Right atrium auricular region (tissue), 2 donors: ENCODE measurements around the gene IER2. TPM values are rescaled to one million over a fixed set of nuclear protein-coding genes. Genes with fewer than 3 reads are reported as not detected.

Experiments used
- DNase-seq: peaks from one replicate; pipeline ENCODE4 v3.0.0-alpha.2; 2019; ENCODE audit warnings: low spot score
- H3K27ac ChIP-seq, 2 donors: fragments of 200-600 bp; sonication (generic); 1 replicate in 1 of 2; 2 replicates in 1 of 2; pipeline ENCODE4 v1.5.1; 2016 to 2019
- H3K27me3 ChIP-seq, 2 donors: fragments of 200-600 bp; sonication (generic); one replicate each; pipeline versions ENCODE4 v1.5.1 to v1.6.0; 2017 to 2019
- H3K36me3 ChIP-seq: fragments of 200-600 bp; sonication (generic); one replicate; pipeline ENCODE4 v1.5.1; 2016
- H3K4me1 ChIP-seq, 2 donors: fragments of 200-600 bp; sonication (generic); one replicate each; pipeline versions ENCODE4 v1.5.1 to v1.6.0; 2017 to 2019
- H3K4me3 ChIP-seq, 2 donors: fragments of 200-600 bp; sonication (generic); 1 replicate in 1 of 2; 2 replicates in 1 of 2; pipeline ENCODE4 v1.5.1; 2017 to 2019; ENCODE audit warnings: mild to moderate bottlenecking in 1 of 2, moderate library complexity in 1 of 2
- H3K9me3 ChIP-seq, 2 donors: fragments of 200-600 bp; sonication (generic); one replicate each; pipeline ENCODE4 v1.5.1; 2019
- total RNA-seq, 2 donors: library from RNA; depleted of rRNA; stranded (reverse); fragments of >200 nt; gene quantifications; one replicate each; pipeline ENCODE4 v1.1.0, GENCODE V29; 2016
- TF ChIP-seq, protein P1 (sequence below), 2 donors: fragments of 200-600 bp; sonication (generic); IDR thresholded peaks; one replicate each; pipeline ENCODE4 v1.5.1; 2019; ENCODE audit warnings: antibody characterized with exemption in 2 of 2

The IER2 gene
- total RNA-seq, 2 donors from 2014 or later, result 35.4 to 139 TPM

DNA sequence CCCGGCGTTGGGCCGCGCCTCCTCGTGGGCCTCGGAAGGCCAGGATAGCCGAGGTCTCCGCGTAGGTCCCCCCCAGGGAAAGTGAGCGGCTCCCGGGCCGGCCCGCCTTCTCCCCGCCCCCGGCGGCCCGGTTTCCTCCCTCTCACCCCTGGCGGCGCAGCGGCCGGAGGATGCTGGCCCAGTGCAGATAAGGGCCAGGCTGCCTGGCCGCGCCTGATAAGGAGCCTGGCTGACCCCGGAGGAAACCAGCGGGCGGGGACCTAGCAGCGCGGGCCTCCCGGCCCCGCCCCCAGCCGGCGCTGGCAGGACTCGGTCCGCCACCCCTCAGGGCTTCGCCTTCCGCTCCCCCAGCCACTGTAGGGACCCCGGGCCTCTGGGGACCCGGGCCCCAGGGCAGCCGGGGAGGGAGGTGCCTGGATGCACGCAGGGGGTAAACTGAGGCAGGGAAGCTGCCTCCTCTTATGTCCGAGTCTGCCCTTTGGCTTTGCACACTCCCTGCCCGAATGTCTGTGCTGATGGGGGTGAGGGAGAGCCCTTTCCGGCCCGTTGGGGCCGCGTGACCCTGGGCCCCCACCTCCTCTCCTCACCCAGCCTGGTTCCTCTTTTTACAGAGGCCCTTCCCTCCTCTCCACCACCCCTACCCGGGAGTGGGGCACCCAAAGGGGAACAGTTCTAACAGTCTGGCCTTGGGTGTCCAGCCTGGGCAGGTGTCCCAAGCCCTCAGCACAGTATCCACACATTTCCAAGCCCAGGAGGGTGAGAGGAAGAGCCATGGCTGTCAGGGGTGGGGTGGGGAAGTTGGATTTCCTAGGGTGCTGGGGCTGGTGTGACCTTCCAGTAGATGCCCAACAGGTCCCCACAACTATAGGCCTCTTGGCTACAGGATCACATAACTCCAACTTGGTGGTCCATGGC, 47.3 kb upstream of the IER2 start, which contains the start of gene LYL1:
TSS of gene LYL1 (minus strand) at position 193 of the 915 bp plus-strand sequence. CDS start 1,687 bp downstream, outside the sequence.
- Histone ChIP-seq H3K27ac (peak within 1 kb of the TSS; percentile 84 to 88), H3K36me3 (no peaks in the 10 kb centered on the region), H3K9me3 (no peaks in the 10 kb centered on the region), H3K4me3 (peak within 1 kb of the TSS; percentile 37 to 48), H3K27me3 (no peaks in the 10 kb centered on the region), H3K4me1 (peaks cover 0 to 68% of the 10 kb centered on the region in 2 donors)
- DNase-seq, result peak; percentile 87
- TF ChIP-seq, protein P1, sequence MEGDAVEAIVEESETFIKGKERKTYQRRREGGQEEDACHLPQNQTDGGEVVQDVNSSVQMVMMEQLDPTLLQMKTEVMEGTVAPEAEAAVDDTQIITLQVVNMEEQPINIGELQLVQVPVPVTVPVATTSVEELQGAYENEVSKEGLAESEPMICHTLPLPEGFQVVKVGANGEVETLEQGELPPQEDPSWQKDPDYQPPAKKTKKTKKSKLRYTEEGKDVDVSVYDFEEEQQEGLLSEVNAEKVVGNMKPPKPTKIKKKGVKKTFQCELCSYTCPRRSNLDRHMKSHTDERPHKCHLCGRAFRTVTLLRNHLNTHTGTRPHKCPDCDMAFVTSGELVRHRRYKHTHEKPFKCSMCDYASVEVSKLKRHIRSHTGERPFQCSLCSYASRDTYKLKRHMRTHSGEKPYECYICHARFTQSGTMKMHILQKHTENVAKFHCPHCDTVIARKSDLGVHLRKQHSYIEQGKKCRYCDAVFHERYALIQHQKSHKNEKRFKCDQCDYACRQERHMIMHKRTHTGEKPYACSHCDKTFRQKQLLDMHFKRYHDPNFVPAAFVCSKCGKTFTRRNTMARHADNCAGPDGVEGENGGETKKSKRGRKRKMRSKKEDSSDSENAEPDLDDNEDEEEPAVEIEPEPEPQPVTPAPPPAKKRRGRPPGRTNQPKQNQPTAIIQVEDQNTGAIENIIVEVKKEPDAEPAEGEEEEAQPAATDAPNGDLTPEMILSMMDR (IDR thresholded peaks at IDR 0.05), result no peak

DNA sequence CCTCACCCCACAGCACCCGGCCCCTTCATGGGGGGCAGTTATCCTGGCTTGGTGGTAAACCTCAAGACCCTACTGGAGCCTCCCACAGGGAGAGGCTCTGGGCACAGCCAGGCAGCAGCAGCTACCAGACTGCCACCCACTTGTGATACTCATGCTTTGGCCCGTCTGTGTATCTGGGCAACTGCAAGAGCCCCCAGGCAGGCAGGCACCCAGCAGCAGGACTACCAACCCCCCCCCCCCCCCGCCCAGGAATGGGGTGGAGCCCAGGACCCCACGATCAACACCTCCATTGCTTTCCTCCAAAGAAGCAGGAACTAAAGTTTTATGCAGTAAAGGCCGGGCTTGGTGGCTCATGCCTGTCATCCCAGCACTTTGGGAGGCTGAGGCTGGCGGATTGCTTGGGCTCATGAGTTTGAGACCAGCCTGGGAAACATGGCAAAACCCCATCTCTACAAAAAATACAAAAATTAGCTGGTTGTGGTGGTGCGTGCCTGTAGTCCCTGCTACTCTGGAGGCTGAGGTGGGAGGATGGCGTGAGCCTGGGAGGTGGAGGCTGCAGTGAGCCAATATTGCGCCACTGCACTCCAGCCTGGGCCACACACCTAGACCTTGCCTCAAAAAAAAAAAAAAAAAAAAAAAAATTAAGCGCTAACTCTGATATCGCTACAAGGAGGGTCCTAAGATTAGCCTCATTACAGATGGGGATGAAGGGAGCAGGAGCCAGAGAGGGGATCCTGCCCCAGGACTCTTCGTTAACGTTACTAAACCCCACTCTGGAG, 46.4 kb upstream of the IER2 start:
- H3K27me3 ChIP-seq, result no peaks in the 10 kb centered on the region
- H3K9me3 ChIP-seq, result no peaks in the 10 kb centered on the region
- peak overlapping the region in 1 of 2 donors; percentile 13 for H3K4me3 ChIP-seq
- no peaks in the 10 kb centered on the region for H3K36me3 ChIP-seq
- TF ChIP-seq, protein P1 (IDR thresholded peaks at IDR 0.05), result no peak
- peak overlapping the region; percentile 84 to 88 for H3K27ac ChIP-seq
- no peak for DNase-seq
- peaks cover 0 to 60% of the 10 kb centered on the region in 2 donors for H3K4me1 ChIP-seq

DNA sequence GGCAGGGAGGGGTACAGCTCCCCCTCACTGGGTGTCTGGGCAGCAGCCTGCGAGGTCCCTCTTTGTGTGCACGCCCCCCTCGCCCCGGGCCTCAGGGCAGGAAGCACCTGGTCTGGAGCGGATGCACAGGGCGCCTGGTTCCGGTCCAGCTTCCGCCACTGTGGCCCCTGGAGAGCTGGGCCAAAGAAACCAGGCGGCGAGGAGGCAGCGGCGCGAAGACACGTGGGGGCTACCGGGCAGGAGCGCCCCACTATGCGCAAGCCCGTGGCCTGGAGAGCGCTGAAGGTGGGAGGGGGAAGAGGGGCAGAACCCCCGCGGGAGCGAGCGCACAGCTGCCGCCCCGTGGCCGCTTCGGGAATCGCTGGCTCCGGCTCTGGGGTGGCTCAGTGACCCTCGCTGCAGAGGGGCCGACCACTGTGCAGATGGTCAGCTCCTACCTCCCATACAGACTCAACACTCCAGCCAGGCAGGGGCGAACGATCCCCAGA, 45.8 kb upstream of the IER2 start:
- TF ChIP-seq, protein P1 (IDR thresholded peaks at IDR 0.05), result peak; percentile 49 to 82
- Histone ChIP-seq H3K4me1 (peaks cover 0 to 56% of the 10 kb centered on the region in 2 donors), H3K27me3 (no peaks in the 10 kb centered on the region), H3K9me3 (no peaks in the 10 kb centered on the region), H3K4me3 (peak overlapping the region in 1 of 2 donors; percentile 13), H3K36me3 (peaks cover 4% of the 10 kb centered on the region), H3K27ac (peak overlapping the region; percentile 12 to 84)
- peak; percentile 68 for DNase-seq

DNA sequence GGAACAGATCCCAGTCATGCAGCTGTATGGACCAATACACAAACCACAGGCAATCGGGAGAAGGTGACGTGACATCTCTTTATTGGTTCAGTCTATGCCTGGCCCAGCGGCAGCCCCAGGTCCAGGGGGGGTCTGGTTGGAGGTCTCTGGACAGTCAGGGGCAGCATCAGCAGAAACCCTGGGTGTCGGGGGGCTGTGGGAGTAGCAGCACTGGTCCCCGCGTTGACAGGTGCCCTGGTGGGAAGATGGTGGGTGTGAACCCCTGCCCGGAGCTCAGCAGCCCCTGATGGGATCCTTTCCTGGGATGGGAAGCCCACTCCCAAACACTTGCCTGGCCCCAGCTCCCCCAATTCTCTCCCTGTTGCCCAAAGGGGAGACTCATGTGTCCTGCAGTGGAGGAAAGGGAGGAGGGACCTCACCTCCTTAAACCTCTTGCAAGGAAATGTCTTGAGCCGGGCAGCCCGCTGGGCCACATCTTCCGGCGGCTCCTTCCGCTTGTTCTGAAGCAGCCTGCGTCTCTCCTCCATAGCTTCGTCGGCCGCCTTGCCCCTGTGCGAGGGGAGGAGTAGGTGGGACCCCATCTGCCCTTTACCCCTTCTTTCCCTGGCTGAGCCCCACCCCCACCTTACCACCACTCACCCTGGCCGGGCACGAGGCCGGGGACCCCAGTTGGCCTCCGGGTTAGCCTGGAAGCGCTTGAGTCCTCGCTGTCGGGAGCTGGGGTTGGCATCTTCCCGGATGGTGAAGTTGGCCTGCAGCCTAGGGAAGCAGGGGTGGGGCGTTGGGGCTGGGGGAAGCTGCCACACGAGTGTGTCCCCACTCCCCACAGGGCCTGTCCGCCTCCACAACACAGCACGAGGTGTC, 45.1 kb upstream of the IER2 start:
- TF ChIP-seq, protein P1 (IDR thresholded peaks at IDR 0.05), result peak in 1 of 2 donors; percentile 7
- DNase-seq, result no peak
- Histone ChIP-seq H3K9me3 (no peaks in the 10 kb centered on the region), H3K27me3 (no peaks in the 10 kb centered on the region), H3K27ac (peak overlapping the region; percentile 12 to 84), H3K36me3 (peaks cover 10% of the 10 kb centered on the region), H3K4me3 (peak overlapping the region in 1 of 2 donors; percentile 13), H3K4me1 (peaks cover 0 to 50% of the 10 kb centered on the region in 2 donors)
